IMR-90 (cell line): ENCODE measurements around the gene LSM7. TPM values are rescaled to one million over a fixed set of nuclear protein-coding genes. Genes with fewer than 3 reads are reported as not detected.

Experiments used
- ATAC-seq: fragments of 200-7000 bp; cut with Tn5 transposase; 2 replicates; pipeline ENCODE4 v1.9.1; 2020; ENCODE audit warnings: low read depth, mild to moderate bottlenecking, moderate library complexity
- BruUV-seq: library from RNA; stranded (reverse); fragments of 400-500 nt; replicated peaks from 2 replicates; lab custom pipeline; 2021; lab: Mats Ljungman, UMichigan
- CTCF ChIA-PET: fragments of 300-600 bp; formaldehyde crosslinking; extraction: SDS; loops from one replicate; lab custom pipeline; 2021; ENCODE audit warnings: antibody characterized with exemption; lab: Yijun Ruan, JAX
- POLR2A ChIA-PET: fragments of 300-600 bp; sonication (Branson Sonifier 250); formaldehyde crosslinking; loops from one replicate; lab custom pipeline; 2022; ENCODE audit warnings: antibody characterized with exemption; ENCODE audit not compliant: unreplicated experiment; lab: Charles Lee
- DNase-seq: peaks from one replicate; pipeline ENCODE4 v3.0.0; 2013
- H2AFZ ChIP-seq: replicated peaks from 2 replicates; pipeline ENCODE3; 2013; ENCODE audit warnings: low read length, mild to moderate bottlenecking; ENCODE audit not compliant: poor library complexity
- H2AK5ac ChIP-seq: 2 replicates; pipeline ENCODE4 v1.6.1; 2013; ENCODE audit warnings: low read depth, low read length, inconsistent platforms
- H2AK9ac ChIP-seq: replicated peaks from 2 replicates; pipeline ENCODE3; 2013; ENCODE audit warnings: mild to moderate bottlenecking, low read depth, low read length, moderate library complexity; ENCODE audit not compliant: poor library complexity
- H2BK120ac ChIP-seq: 2 replicates; pipeline ENCODE4 v1.6.1; 2013; ENCODE audit warnings: low read depth, low read length, inconsistent platforms
- H2BK15ac ChIP-seq: 3 replicates; pipeline ENCODE4 v1.6.1; 2013; ENCODE audit warnings: low read depth, low read length, inconsistent platforms
- H2BK20ac ChIP-seq: 2 replicates; pipeline ENCODE4 v1.6.1; 2013; ENCODE audit warnings: low read depth, mild to moderate bottlenecking, inconsistent platforms, low read length, moderate library complexity
- H2BK5ac ChIP-seq: 2 replicates; pipeline ENCODE4 v1.6.1; 2013; ENCODE audit warnings: mild to moderate bottlenecking, low read depth, low read length, inconsistent platforms; ENCODE audit not compliant: poor library complexity, severe bottlenecking
- H3K14ac ChIP-seq: replicated peaks from 2 replicates; pipeline ENCODE4 v1.6.1; 2013; ENCODE audit warnings: low read depth, low read length, inconsistent platforms
- H3K18ac ChIP-seq: 2 replicates; pipeline ENCODE4 v1.6.1; 2013; ENCODE audit warnings: low read depth, low read length, control low read depth
- H3K23ac ChIP-seq: 2 replicates; pipeline ENCODE4 v1.6.1; 2013; ENCODE audit warnings: low read depth, low read length, inconsistent platforms
- H3K27ac ChIP-seq: 2 replicates; pipeline ENCODE4 v1.5.1; 2013; ENCODE audit warnings: mild to moderate bottlenecking, control low read depth, low read length; ENCODE audit not compliant: insufficient read depth
- H3K27me3 ChIP-seq: 2 replicates; pipeline ENCODE4 v1.6.1; 2013; ENCODE audit warnings: low read length; ENCODE audit not compliant: control insufficient read depth, insufficient read depth
- H3K36me3 ChIP-seq: 2 replicates; pipeline ENCODE4 v1.6.1; 2013; ENCODE audit warnings: low read length, mixed read lengths; ENCODE audit not compliant: control insufficient read depth, insufficient read depth
- H3K4ac ChIP-seq: 2 replicates; pipeline ENCODE4 v1.6.1; 2013; ENCODE audit warnings: low read depth, low read length, inconsistent platforms
- H3K4me1 ChIP-seq: 2 replicates; pipeline ENCODE4 v1.6.1; 2013; ENCODE audit warnings: low read length, mixed read lengths; ENCODE audit not compliant: control insufficient read depth, insufficient read depth
- H3K4me2 ChIP-seq: 2 replicates; pipeline ENCODE4 v1.6.1; 2013; ENCODE audit warnings: low read depth, mild to moderate bottlenecking, control low read depth, low read length, moderate library complexity
- H3K4me3 ChIP-seq: 2 replicates; pipeline ENCODE4 v1.5.1; 2013; ENCODE audit warnings: low read depth, mild to moderate bottlenecking, control low read depth, low read length, moderate library complexity; ENCODE audit not compliant: insufficient read depth
- H3K56ac ChIP-seq: 2 replicates; pipeline ENCODE4 v1.6.1; 2013; ENCODE audit warnings: low read length, inconsistent platforms; ENCODE audit not compliant: insufficient read depth; ENCODE audit errors: extremely low read depth
- H3K79me1 ChIP-seq, 2 experiments: 2 replicates each; pipeline ENCODE4 v1.6.1; 2013; ENCODE audit warnings: low read length in 2 of 2, inconsistent platforms in 1 of 2, low read depth in 1 of 2
- H3K9ac ChIP-seq: 2 replicates; pipeline ENCODE4 v1.6.1; 2013; ENCODE audit warnings: low read depth, low read length, control low read depth
- H3K9me1 ChIP-seq: 2 replicates; pipeline ENCODE4 v1.6.1; 2013; ENCODE audit warnings: low read length, inconsistent platforms; ENCODE audit not compliant: insufficient read depth
- H3K9me3 ChIP-seq: 2 replicates; pipeline ENCODE4 v1.6.1; 2013; ENCODE audit warnings: low read length; ENCODE audit not compliant: control insufficient read depth, insufficient read depth
- H4K20me1 ChIP-seq: 2 replicates; pipeline ENCODE4 v1.6.1; 2013; ENCODE audit warnings: low read length, inconsistent platforms; ENCODE audit not compliant: insufficient read depth
- H4K5ac ChIP-seq: 2 replicates; pipeline ENCODE4 v1.6.1; 2013; ENCODE audit warnings: mild to moderate bottlenecking, low read depth, low read length, control low read depth
- H4K8ac ChIP-seq, 2 experiments: 2 replicates each; pipeline ENCODE4 v1.6.1; 2013; ENCODE audit warnings: low read depth in 2 of 2, low read length in 2 of 2, control low read depth in 1 of 2, inconsistent platforms in 1 of 2
- H4K91ac ChIP-seq: 2 replicates; pipeline ENCODE4 v1.6.1; 2013; ENCODE audit warnings: low read depth, low read length, inconsistent platforms; ENCODE audit not compliant: insufficient read depth
- CEBPB ChIP-seq: IDR thresholded peaks from 2 replicates; pipeline ENCODE4 v1.6.1; 2012; ENCODE audit warnings: low read depth, low read length, improper control_type of control experiment
- FOS ChIP-seq: fragments of 150-350 bp; IDR thresholded peaks from 2 replicates; pipeline ENCODE4 v1.6.1; 2016; ENCODE audit warnings: low read depth, low read length
- MAFK ChIP-seq: IDR thresholded peaks from 2 replicates; pipeline ENCODE4 v1.6.1; 2012; ENCODE audit warnings: low read depth, low read length, improper control_type of control experiment
- MAZ ChIP-seq: IDR thresholded peaks from 2 replicates; pipeline ENCODE4 v1.6.1; 2012; ENCODE audit warnings: low read depth, mild to moderate bottlenecking, low read length, improper control_type of control experiment, moderate library complexity, borderline replicate concordance
- MXI1 ChIP-seq: IDR thresholded peaks from 2 replicates; pipeline ENCODE4 v1.6.1; 2012; ENCODE audit warnings: low read depth, mild to moderate bottlenecking, low read length, moderate library complexity, borderline replicate concordance
- NFE2L2 ChIP-seq: fragments of 150-350 bp; IDR thresholded peaks from 2 replicates; pipeline ENCODE4 v1.6.1; 2016; ENCODE audit warnings: low read depth, mild to moderate bottlenecking, low read length
- RAD21 ChIP-seq: IDR thresholded peaks from 2 replicates; pipeline ENCODE4 v1.6.1; 2012; ENCODE audit warnings: low read length, improper control_type of control experiment
- RCOR1 ChIP-seq: IDR thresholded peaks from 2 replicates; pipeline ENCODE4 v1.6.1; 2012; ENCODE audit warnings: mild to moderate bottlenecking, low read length, improper control_type of control experiment; ENCODE audit not compliant: insufficient replicate concordance
- RFX5 ChIP-seq: IDR thresholded peaks from 2 replicates; pipeline ENCODE4 v1.8.0; 2012; ENCODE audit warnings: low read depth, mild to moderate bottlenecking, low read length, moderate library complexity
- SMC3 ChIP-seq: fragments of 150-350 bp; IDR thresholded peaks from 2 replicates; pipeline ENCODE4 v1.6.1; 2016; ENCODE audit warnings: low read depth, mild to moderate bottlenecking, antibody characterized with exemption, low read length, moderate library complexity
- WGBS, 2 experiments: methylation state at CpG; one replicate each; pipeline versions ENCODE4 v1.1.5 to v1.1.7; 2013; ENCODE audit warnings: missing lambda C conversion rate in 2 of 2; ENCODE audit not compliant: insufficient read length in 1 of 2; ENCODE audit errors: extremely low coverage in 2 of 2; 5-methylcytosine and 5-hydroxymethylcytosine counted together
- dilution Hi-C: fragments of 300-500 bp; cut with HindIII; formaldehyde crosslinking; loops from one replicate; pipeline ENCODE4 v1.14.3; 2018; ENCODE audit warnings: low sequenced_read_pairs; ENCODE audit not compliant: unreplicated experiment
- in situ Hi-C: fragments of 300-500 bp; cut with MboI; formaldehyde crosslinking; loops from 3 replicates; pipeline ENCODE4 v1.14.3; 2019; ENCODE audit warnings: low sequenced_read_pairs, inconsistent platforms, mixed read lengths
- intact Hi-C: fragments of 100-400 bp; cut with micrococcal nuclease; formaldehyde crosslinking; loops from 2 replicates; pipeline ENCODE4 v1.10.0; 2022
- polyA plus RNA-seq, 3 experiments: library from polyadenylated mRNA; depleted of rRNA; stranded (reverse); fragments of >200 nt; gene quantifications; 2 replicates each; pipeline ENCODE4 v1.2.3, GENCODE V29; 2012; ENCODE audit warnings: low replicate concordance in 1 of 3
- total RNA-seq: library from RNA; depleted of rRNA; stranded (reverse); fragments of >200 nt; gene quantifications from 2 replicates; pipeline ENCODE4 v1.2.3, GENCODE V29; 2012
- TF ChIP-seq, protein P1 (sequence below): fragments of 150-350 bp; IDR thresholded peaks from 2 replicates; pipeline ENCODE4 v1.6.1; 2017; ENCODE audit warnings: mild to moderate bottlenecking, antibody characterized with exemption, low read length, low read depth
- TF ChIP-seq, protein P2 (sequence below): fragments of 150-350 bp; IDR thresholded peaks from 2 replicates; pipeline ENCODE4 v1.6.1; 2016; ENCODE audit warnings: low read depth, mild to moderate bottlenecking, low read length, moderate library complexity, borderline replicate concordance

Gene LSM7
- total and polyA plus RNA-seq, 2 of the 4 experiments (the other 2 are of a cell fraction), result 145 to 708 TPM

DNA sequence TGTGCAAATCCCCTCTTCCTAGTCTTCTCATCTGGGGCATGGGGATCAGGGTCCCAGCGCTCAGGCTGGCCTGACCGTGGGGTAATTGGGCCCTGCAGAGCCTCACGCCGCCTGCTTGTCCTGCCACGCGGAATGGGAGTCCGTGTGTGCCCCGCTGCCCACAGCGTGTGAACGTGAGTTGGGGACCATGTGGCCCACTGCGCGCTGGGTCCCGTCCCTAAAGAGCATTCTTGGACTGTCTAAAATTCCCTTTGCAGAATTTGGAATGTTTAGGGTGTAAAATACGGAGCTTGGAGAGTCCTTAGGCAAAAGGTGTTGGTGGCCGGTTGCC is 34.5 kb upstream of the LSM7 start:
- Histone ChIP-seq H2BK15ac (no peak overlapping the region), H2BK5ac (peak overlapping the region; percentile 25), H2AK5ac (no peak overlapping the region), H3K18ac (no peak overlapping the region), H3K9me3 (no peaks in the 10 kb centered on the region; the same call in 1 of the 2 replicates), H3K4me2 (no peak overlapping the region), H3K4ac (no peak overlapping the region), H3K56ac (no peak overlapping the region), H4K5ac (no peak overlapping the region), H2AFZ (no peak overlapping the region), H3K27me3 (peaks cover 33% of the 10 kb centered on the region), H2AK9ac (no peak overlapping the region), H2BK120ac (no peak overlapping the region), H4K91ac (no peak overlapping the region), H4K8ac (no peak overlapping the region), H2BK20ac (no peak overlapping the region), H3K36me3 (no peaks in the 10 kb centered on the region), H3K14ac (no peak overlapping the region), H3K23ac (no peak overlapping the region), H3K27ac (no peak overlapping the region), H4K20me1 (no peaks in the 10 kb centered on the region), H3K4me3 (no peak overlapping the region), H3K79me1 (no peaks in the 10 kb centered on the region), H3K9me1 (0 out of 2 replicates have a peak, but pooled peaks cover 2% of the 10 kb centered on the region), H3K4me1 (no peaks in the 10 kb centered on the region), H3K9ac (no peak overlapping the region)
- CTCF ChIA-PET, result no interaction called here
- POLR2A ChIA-PET, result no interaction called here
- no peak for DNase-seq
- in situ Hi-C loops, result no loop called here
- no peak for ATAC-seq
- TF ChIP-seq SMC3 (no peak), RAD21 (no peak), MAZ (no peak), NFE2L2 (no peak), RFX5 (no peak), MAFK (no peak), CEBPB (no peak), FOS (no peak), MXI1 (no peak), RCOR1 (no peak)
- TF ChIP-seq, protein P1, sequence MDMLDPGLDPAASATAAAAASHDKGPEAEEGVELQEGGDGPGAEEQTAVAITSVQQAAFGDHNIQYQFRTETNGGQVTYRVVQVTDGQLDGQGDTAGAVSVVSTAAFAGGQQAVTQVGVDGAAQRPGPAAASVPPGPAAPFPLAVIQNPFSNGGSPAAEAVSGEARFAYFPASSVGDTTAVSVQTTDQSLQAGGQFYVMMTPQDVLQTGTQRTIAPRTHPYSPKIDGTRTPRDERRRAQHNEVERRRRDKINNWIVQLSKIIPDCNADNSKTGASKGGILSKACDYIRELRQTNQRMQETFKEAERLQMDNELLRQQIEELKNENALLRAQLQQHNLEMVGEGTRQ, result no peak
- TF ChIP-seq, protein P2, sequence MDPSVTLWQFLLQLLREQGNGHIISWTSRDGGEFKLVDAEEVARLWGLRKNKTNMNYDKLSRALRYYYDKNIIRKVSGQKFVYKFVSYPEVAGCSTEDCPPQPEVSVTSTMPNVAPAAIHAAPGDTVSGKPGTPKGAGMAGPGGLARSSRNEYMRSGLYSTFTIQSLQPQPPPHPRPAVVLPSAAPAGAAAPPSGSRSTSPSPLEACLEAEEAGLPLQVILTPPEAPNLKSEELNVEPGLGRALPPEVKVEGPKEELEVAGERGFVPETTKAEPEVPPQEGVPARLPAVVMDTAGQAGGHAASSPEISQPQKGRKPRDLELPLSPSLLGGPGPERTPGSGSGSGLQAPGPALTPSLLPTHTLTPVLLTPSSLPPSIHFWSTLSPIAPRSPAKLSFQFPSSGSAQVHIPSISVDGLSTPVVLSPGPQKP, result no peak
- dilution Hi-C loops, result no loop called here
- BruUV-seq, result no TSS peak
- intact Hi-C loops, result no loop called here
- WGBS, 2 experiments, result 77% methylated on average over 10 of the region's 15 CpGs; no CpG with 5 or more reads in 1 of the 2 experiments
